Brain microvascular endothelial cell (primary cell): ENCODE data around the gene ISX.

Source experiments
- DNase-seq: peaks from one replicate; pipeline ENCODE4 v3.0.0-alpha.2; 2020
- H3K27ac ChIP-seq: fragments of 250-450 bp; sonication (Bioruptor Pico); 2 replicates; pipeline ENCODE4 v1.5.1; 2020; ENCODE audit warnings: mild to moderate bottlenecking, moderate library complexity
- H3K27me3 ChIP-seq: fragments of 250-450 bp; sonication (Bioruptor Pico); replicated peaks from 2 replicates; pipeline ENCODE4 v1.5.1; 2020; ENCODE audit warnings: mild to moderate bottlenecking
- H3K36me3 ChIP-seq: fragments of 250-450 bp; sonication (Bioruptor Pico); replicated peaks from 2 replicates; pipeline ENCODE4 v1.5.1; 2020; ENCODE audit warnings: mild to moderate bottlenecking
- H3K4me3 ChIP-seq: 2 replicates; pipeline ENCODE4 v1.5.1; 2011; ENCODE audit warnings: low read depth, mild to moderate bottlenecking, control low read depth, low read length, moderate library complexity
- in situ Hi-C: cut with HindIII; loops from 2 replicates; pipeline ENCODE4 v1.10.0; 2017; ENCODE audit warnings: low sequenced_read_pairs, low pct_ligation_motif_present
- TF ChIP-seq, protein P1 (sequence below): IDR thresholded peaks from 2 replicates; pipeline ENCODE4 v1.5.1; 2011; ENCODE audit warnings: low read depth, mild to moderate bottlenecking, moderate library complexity, low read length, control low read depth, inconsistent platforms; ENCODE audit errors: missing control alignments

The ISX gene

DNA sequence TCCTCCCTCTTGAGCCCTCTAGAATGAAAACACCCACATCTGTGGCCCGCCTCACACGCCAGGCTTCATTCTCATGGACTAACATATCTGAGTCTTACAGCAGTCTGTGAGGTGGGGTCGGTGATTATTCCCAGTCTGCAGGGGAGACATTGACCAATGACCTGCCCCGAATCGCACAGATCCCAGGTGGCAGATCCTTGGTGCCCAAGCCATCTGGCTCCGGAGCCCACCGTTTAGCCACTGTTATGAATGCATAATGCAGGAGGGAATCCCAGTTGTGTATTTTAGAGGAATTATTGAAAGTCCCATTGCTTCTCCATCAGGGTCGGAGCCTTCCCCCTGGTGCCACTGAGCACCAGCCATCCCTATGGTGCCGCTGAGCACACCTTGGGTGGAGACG is 47.4 kb downstream of the ISX start:
- H3K36me3 ChIP-seq, result no peaks in the 10 kb centered on the region
- in situ Hi-C loops, result no loop called here

GRCh38 chr22:35114131-35114980 is 48.4 kb downstream of the ISX start:
- no peak overlapping the region for H3K4me3 ChIP-seq
- H3K36me3 ChIP-seq, result no peaks in the 10 kb centered on the region
- TF ChIP-seq, protein P1, sequence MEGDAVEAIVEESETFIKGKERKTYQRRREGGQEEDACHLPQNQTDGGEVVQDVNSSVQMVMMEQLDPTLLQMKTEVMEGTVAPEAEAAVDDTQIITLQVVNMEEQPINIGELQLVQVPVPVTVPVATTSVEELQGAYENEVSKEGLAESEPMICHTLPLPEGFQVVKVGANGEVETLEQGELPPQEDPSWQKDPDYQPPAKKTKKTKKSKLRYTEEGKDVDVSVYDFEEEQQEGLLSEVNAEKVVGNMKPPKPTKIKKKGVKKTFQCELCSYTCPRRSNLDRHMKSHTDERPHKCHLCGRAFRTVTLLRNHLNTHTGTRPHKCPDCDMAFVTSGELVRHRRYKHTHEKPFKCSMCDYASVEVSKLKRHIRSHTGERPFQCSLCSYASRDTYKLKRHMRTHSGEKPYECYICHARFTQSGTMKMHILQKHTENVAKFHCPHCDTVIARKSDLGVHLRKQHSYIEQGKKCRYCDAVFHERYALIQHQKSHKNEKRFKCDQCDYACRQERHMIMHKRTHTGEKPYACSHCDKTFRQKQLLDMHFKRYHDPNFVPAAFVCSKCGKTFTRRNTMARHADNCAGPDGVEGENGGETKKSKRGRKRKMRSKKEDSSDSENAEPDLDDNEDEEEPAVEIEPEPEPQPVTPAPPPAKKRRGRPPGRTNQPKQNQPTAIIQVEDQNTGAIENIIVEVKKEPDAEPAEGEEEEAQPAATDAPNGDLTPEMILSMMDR, result no peak
- no peaks in the 10 kb centered on the region for H3K27me3 ChIP-seq
- DNase-seq, result no peak
- in situ Hi-C loops, result no loop called here
- no peak overlapping the region for H3K27ac ChIP-seq

More for the DNA sequence above, 47.4 kb downstream of the ISX start:
- H3K27ac ChIP-seq, result no peak overlapping the region
- DNase-seq, result no peak
- TF ChIP-seq, protein P1, result no peak
- no peak overlapping the region for H3K4me3 ChIP-seq
- H3K27me3 ChIP-seq, result no peaks in the 10 kb centered on the region

DNA sequence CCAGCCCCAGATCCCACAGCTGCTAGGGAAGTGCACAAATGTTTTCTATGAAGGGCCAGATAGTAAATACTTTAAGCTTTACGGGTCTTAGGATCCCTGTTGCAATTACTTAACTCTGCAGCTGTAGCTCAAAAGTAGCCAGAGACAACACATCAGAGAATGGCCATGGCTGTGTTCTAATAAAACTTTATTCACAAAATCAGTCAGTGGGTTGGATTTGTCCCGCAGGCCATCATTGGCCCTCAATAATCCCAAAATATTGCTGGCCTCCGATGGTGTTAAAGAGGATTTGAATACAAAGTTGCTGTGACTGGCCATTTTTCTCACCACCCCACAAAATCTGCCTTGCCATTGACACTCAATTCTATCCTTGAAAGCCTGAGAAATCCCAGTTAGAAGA is 49.6 kb downstream of the ISX start:
- DNase-seq, result no peak
- no peak overlapping the region for H3K27ac ChIP-seq
- TF ChIP-seq, protein P1, result no peak
- H3K27me3 ChIP-seq, result no peaks in the 10 kb centered on the region
- in situ Hi-C loops, result no loop called here
- H3K4me3 ChIP-seq, result no peak overlapping the region
- no peaks in the 10 kb centered on the region for H3K36me3 ChIP-seq

- in situ Hi-C loops, result no loop called here
- H3K27ac ChIP-seq, result no peak overlapping the region
- no peak for DNase-seq
- no peaks in the 10 kb centered on the region for H3K27me3 ChIP-seq
- no peak overlapping the region for H3K4me3 ChIP-seq
- H3K36me3 ChIP-seq, result no peaks in the 10 kb centered on the region
- TF ChIP-seq, protein P1, result no peak
These were observed 50.3 kb downstream of the ISX start for GRCh38 chr22:35116269-35116668.

GRCh38 chr22:35116817-35117216 is 50.9 kb downstream of the ISX start:
- Histone ChIP-seq H3K36me3 (no peaks in the 10 kb centered on the region), H3K4me3 (no peak overlapping the region), H3K27ac (no peak overlapping the region), H3K27me3 (no peaks in the 10 kb centered on the region)
- TF ChIP-seq, protein P1, result no peak
- no peak for DNase-seq
- in situ Hi-C loops, result no loop called here
